Thoracic aorta (tissue), 2 donors: ENCODE measurements around the gene MSL3B.

ENCODE experiments used
- ATAC-seq: fragments of 150-250 bp; one replicate; pipeline ENCODE4 v1.8.0; 2017; ENCODE audit warnings: low read depth; ENCODE audit not compliant: insufficient number of reproducible peaks, low FRiP score
- DNase-seq: peaks from one replicate; pipeline ENCODE4 v3.0.0-alpha.2; 2020; ENCODE audit warnings: low spot score
- H3K27ac ChIP-seq, 2 donors: fragments of 200-600 bp; sonication (generic); 1 replicate in 1 of 2; 2 replicates in 1 of 2; pipeline ENCODE4 v1.5.1; 2016; ENCODE audit warnings: mild to moderate bottlenecking in 2 of 2, moderate library complexity in 2 of 2
- H3K27me3 ChIP-seq: fragments of 200-600 bp; sonication (generic); replicated peaks from 2 replicates; pipeline ENCODE4 v1.6.0; 2016; ENCODE audit warnings: mild to moderate bottlenecking; ENCODE audit not compliant: insufficient read depth
- H3K36me3 ChIP-seq: fragments of 200-600 bp; sonication (generic); one replicate; pipeline ENCODE4 v1.5.1; 2016
- H3K4me1 ChIP-seq, 2 donors: fragments of 200-600 bp; sonication (generic); 1 replicate in 1 of 2; 2 replicates in 1 of 2; pipeline versions ENCODE4 v1.5.1 to v1.6.0; 2016; ENCODE audit warnings: low read depth in 2 of 2, mild to moderate bottlenecking in 1 of 2; ENCODE audit not compliant: control insufficient read depth in 1 of 2
- H3K4me3 ChIP-seq: fragments of 200-600 bp; sonication (generic); 2 replicates; pipeline ENCODE4 v1.5.1; 2016; ENCODE audit warnings: mild to moderate bottlenecking
- H3K9me3 ChIP-seq: fragments of 200-600 bp; sonication (generic); 2 replicates; pipeline ENCODE4 v1.5.1; 2016
- CTCF ChIP-seq: fragments of 200-600 bp; sonication (generic); IDR thresholded peaks from one replicate; pipeline ENCODE4 v1.5.1; 2019; ENCODE audit warnings: antibody characterized with exemption

MSL3B gene

DNA sequence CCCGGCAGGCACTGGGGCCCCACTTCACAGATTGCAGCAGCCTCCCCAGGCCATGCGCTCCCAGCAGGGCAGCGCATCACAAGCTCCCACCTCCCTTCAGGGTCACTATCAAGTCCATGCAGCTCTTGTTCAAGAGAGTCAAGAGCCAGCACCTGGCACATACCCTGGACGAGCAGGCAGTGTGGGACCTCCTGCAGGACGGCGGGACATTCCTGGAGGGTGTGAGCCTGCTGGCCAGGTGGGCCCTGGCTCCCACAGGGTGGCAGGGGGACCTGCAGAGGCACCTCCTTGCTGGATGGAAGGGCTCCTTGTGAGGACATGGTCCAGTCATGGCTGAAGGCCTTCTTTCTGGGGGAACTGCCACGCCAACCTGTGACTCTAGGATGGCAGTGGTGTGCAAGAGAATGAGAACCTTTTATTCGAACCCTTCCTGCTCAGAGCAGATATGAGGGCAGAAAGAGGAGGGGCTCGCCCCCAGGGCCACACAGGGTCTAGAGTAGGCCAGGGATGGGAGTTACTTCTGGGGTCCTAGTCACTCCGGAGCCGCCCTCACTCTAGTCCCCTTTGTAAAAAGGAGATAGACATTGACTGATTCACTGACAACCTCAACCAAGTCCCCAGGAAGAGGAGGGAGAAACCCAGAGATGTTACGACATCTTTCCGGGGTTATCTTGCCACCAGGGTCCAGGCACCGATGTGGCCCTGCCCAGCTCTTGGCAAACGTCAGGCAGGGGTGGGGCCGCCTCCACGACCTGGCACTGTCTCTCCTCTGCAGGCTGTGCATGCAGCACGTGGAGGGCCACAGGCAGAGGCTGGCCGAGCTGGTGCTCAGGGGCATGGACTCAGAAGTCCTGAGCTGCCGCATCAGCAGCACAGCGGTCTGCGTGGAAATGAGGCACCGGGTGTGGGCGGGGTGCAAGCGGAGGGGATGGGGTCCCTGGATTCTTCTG, 45.1 kb downstream of the MSL3B start:
- Histone ChIP-seq H3K4me1 (no peaks in the 10 kb centered on the region), H3K27ac (no peak overlapping the region), H3K36me3 (no peaks in the 10 kb centered on the region), H3K9me3 (no peaks in the 10 kb centered on the region), H3K27me3 (no peaks in the 10 kb centered on the region), H3K4me3 (no peak overlapping the region)
- no peak for TF ChIP-seq CTCF
- no peak for DNase-seq
- ATAC-seq = no peak

- no peak for TF ChIP-seq CTCF
- no peaks in the 10 kb centered on the region for H3K36me3 ChIP-seq
- no peak overlapping the region for H3K27ac ChIP-seq
- H3K4me3 ChIP-seq = no peak overlapping the region
- no peak for DNase-seq
- H3K9me3 ChIP-seq = no peaks in the 10 kb centered on the region
- no peaks in the 10 kb centered on the region for H3K4me1 ChIP-seq
- H3K27me3 ChIP-seq = no peaks in the 10 kb centered on the region
- no peak for ATAC-seq
Observed at GRCh38 chr2:233822101-233822771, 46.0 kb downstream of the MSL3B start.

GRCh38 chr2:233821709-233822100, 46.5 kb downstream of the MSL3B start:
- Histone ChIP-seq H3K27ac (no peak overlapping the region), H3K4me1 (no peaks in the 10 kb centered on the region), H3K4me3 (no peak overlapping the region), H3K36me3 (no peaks in the 10 kb centered on the region), H3K9me3 (no peaks in the 10 kb centered on the region), H3K27me3 (no peaks in the 10 kb centered on the region)
- DNase-seq (no peak), ATAC-seq (no peak)
- TF ChIP-seq CTCF = no peak

GRCh38 chr2:233821196-233821595, 47.0 kb downstream of the MSL3B start:
- ATAC-seq = no peak
- Histone ChIP-seq H3K4me1 (no peaks in the 10 kb centered on the region), H3K4me3 (no peak overlapping the region), H3K27ac (no peak overlapping the region), H3K9me3 (no peaks in the 10 kb centered on the region), H3K36me3 (no peaks in the 10 kb centered on the region), H3K27me3 (no peaks in the 10 kb centered on the region)
- no peak for DNase-seq
- TF ChIP-seq CTCF = no peak

- no peak for TF ChIP-seq CTCF
- Histone ChIP-seq H3K9me3 (no peaks in the 10 kb centered on the region), H3K27me3 (no peaks in the 10 kb centered on the region), H3K36me3 (no peaks in the 10 kb centered on the region), H3K27ac (no peak overlapping the region), H3K4me1 (no peaks in the 10 kb centered on the region), H3K4me3 (no peak overlapping the region)
- no peak for DNase-seq
- no peak for ATAC-seq
Observed at GRCh38 chr2:233820774-233821105, 47.4 kb downstream of the MSL3B start.
